ENCODE data around the gene TTC39B. TPM values are rescaled to one million over a fixed set of nuclear protein-coding genes. Genes with fewer than 3 reads are reported as not detected.

The TTC39B gene
- total and polyA plus RNA-seq, 2 of the 8 experiments (the other 6 are each of a cell fraction or from before 2014, with no cell fraction given): 1.6 to 10.9 TPM

DNA sequence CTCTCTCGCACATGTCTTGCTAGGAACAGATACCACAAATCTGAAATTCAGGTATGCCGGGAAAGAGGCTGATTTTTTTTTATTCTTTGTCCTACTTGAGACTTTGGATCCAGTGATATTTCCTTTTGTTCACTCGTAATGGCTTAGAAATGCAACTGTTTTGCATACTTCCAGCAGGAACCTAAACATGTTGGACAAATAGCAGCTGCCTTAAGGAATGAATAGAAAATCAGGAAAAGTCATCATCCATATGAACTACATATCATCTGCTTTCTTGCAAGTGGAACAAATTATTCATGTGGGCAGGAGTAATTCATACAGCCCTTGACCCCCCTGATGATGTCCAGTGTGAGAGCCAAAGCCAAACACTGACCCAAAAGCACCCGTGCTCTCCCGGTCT is 17.4 kb downstream of the TTC39B start:
- Histone ChIP-seq H4K20me1 (replicated peaks in 1 of 2; ENCODE audit: control insufficient read depth in 1 of 2, insufficient read depth in 2 of 2, low read length in 2 of 2) (no peaks in the 10 kb centered on the region), H3K79me1 (ENCODE audit: low read depth, low read length) (no peaks in the 10 kb centered on the region; the same call in 1 of the 2 replicates), H3K9me3 (ENCODE audit: insufficient read depth in 2 of 2, low read depth in 1 of 2, low read length in 1 of 2) (no peaks in the 10 kb centered on the region; a peak in 1 of 4 replicates), H3K27me3 (replicated peaks in 1 of 4; ENCODE audit: control insufficient read depth in 3 of 4, extremely low read depth in 1 of 4, insufficient read depth in 3 of 4, low read length in 3 of 4) (no peaks in the 10 kb centered on the region), H3K9ac (replicated peaks in 1 of 4; ENCODE audit: extremely low read depth in 1 of 4, low read depth in 3 of 4, low read length in 3 of 4) (no peak overlapping the region), H2AK5ac (ENCODE audit: low read depth, low read length) (no peak overlapping the region), H3K4me1 (replicated peaks in 1 of 4; ENCODE audit: control insufficient read depth in 3 of 4, insufficient read depth in 4 of 4, low read length in 3 of 4) (peaks cover 0 to 16% (median 1%) of the 10 kb centered on the region in 4 experiments; a peak in 2 of 7 replicates), H3K23ac (ENCODE audit: insufficient read length) (no peak overlapping the region), H4K5ac (ENCODE audit: insufficient read length, low read depth, low read length) (no peak overlapping the region), H2AFZ (ENCODE audit: low read length) (no peak overlapping the region), H3K4me3 (ENCODE audit: extremely low read depth in 1 of 4, insufficient read depth in 2 of 4, low read depth in 3 of 4, low read length in 4 of 4) (no peak overlapping the region), H2BK5ac (ENCODE audit: low read depth, low read length) (no peak overlapping the region), H4K91ac (replicated peaks; ENCODE audit: insufficient read length, low read length) (no peak overlapping the region), H3K56ac (replicated peaks; ENCODE audit: insufficient read length, low read depth, low read length) (no peak overlapping the region), H3K18ac (ENCODE audit: extremely low read depth, low read length) (no peak overlapping the region), H4K8ac (ENCODE audit: extremely low read depth, insufficient read depth, low read length) (no peak overlapping the region), H2BK120ac (replicated peaks; ENCODE audit: low read depth, low read length) (no peak overlapping the region), H2BK20ac (ENCODE audit: low read length) (no peak overlapping the region), H3K27ac (ENCODE audit: low read depth, low read length) (no peak overlapping the region), H3K4me2 (ENCODE audit: insufficient read depth in 1 of 2, low read depth in 2 of 2, low read length in 2 of 2) (no peak overlapping the region), H2BK12ac (ENCODE audit: low read depth, low read length) (no peak overlapping the region), H3K4ac (replicated peaks; ENCODE audit: insufficient read length, low read depth, low read length) (no peak overlapping the region), H2BK15ac (ENCODE audit: low read length) (no peak overlapping the region), H3K14ac (ENCODE audit: insufficient read length) (no peak overlapping the region), H3K23me2 (ENCODE audit: low read depth, low read length) (peaks cover 2% of the 10 kb centered on the region), H3K79me2 (ENCODE audit: control insufficient read depth in 1 of 2, insufficient read depth in 2 of 2, low read length in 2 of 2) (peaks cover 0 to 5% of the 10 kb centered on the region in 2 experiments; a peak in 1 of 4 replicates), H3K36me3 (ENCODE audit: control insufficient read depth in 2 of 4, insufficient read depth in 4 of 4, low read length in 3 of 4) (no peaks in the 10 kb centered on the region)
- FAIRE-seq: no peak
- POLR2A ChIA-PET (ENCODE audit: partially characterized antibody): no interaction called here
- peak in 1 of 2 experiments; percentile 6 for DNase-seq (ENCODE audit: low read depth in 1 of 2, low spot score in 2 of 2)
- CTCF ChIA-PET (ENCODE audit: partially characterized antibody): no interaction called here
- TF ChIP-seq BRCA1 (IDR thresholded peaks at IDR 0.05; ENCODE audit: low read depth, low read length) (no peak), KDM4A (IDR thresholded peaks at IDR 0.05; ENCODE audit: low read depth, low read length, severe bottlenecking) (no peak), MAFK (IDR thresholded peaks at IDR 0.05; ENCODE audit: low read depth, low read length) (no peak), TCF12 (IDR thresholded peaks at IDR 0.05; ENCODE audit: low read depth, low read length) (no peak), NANOG (IDR thresholded peaks at IDR 0.05; ENCODE audit: insufficient read depth, low read depth, low read length, poor library complexity, severe bottlenecking) (no peak), CBX8 (IDR thresholded peaks at IDR 0.05; ENCODE audit: borderline replicate concordance, low read depth, low read length) (no peak), RFX5 (IDR thresholded peaks at IDR 0.05; ENCODE audit: borderline replicate concordance, low read depth, low read length) (no peak), CREB1 (IDR thresholded peaks at IDR 0.05) (no peak)
- 96% methylated on average over 5 of the region's 5 CpGs; no CpG with 5 or more reads in 1 of the 2 experiments for WGBS, 2 experiments (ENCODE audit: extremely low coverage in 1 of 2, insufficient coverage in 1 of 2, insufficient read length in 1 of 2, insufficient replicate concordance in 2 of 2, low coverage in 1 of 2, low lambda C conversion rate in 2 of 2, missing lambda C conversion rate in 1 of 2)

Data from H1 (cell line).